Nephron progenitor cell (in vitro differentiated cells): ENCODE data around the gene OR10V1.

Experiments
- DNase-seq: peaks from one replicate; pipeline ENCODE4 v3.0.0; 2021
- H3K27ac Mint-ChIP-seq: 2 replicates; pipeline ENCODE4 v1.8.0; 2021; ENCODE audit warnings: mild to moderate bottlenecking, moderate library complexity, mixed read lengths
- H3K27me3 Mint-ChIP-seq: 2 replicates; pipeline ENCODE4 v1.8.0; 2021; ENCODE audit warnings: mild to moderate bottlenecking, low read depth, mixed read lengths; ENCODE audit not compliant: poor library complexity
- H3K36me3 Mint-ChIP-seq: 2 replicates; pipeline ENCODE4 v1.8.0; 2021; ENCODE audit warnings: low read depth, mixed read lengths
- H3K4me1 Mint-ChIP-seq: 2 replicates; pipeline ENCODE4 v1.8.0; 2021; ENCODE audit warnings: mixed read lengths
- H3K4me3 Mint-ChIP-seq: 2 replicates; pipeline ENCODE4 v1.8.0; 2021; ENCODE audit warnings: mild to moderate bottlenecking, moderate library complexity, mixed read lengths
- H3K9me3 Mint-ChIP-seq: 2 replicates; pipeline ENCODE4 v1.8.0; 2021; ENCODE audit warnings: mild to moderate bottlenecking, moderate library complexity, mixed read lengths
- CTCF ChIP-seq: fragments of 200-600 bp; sonication (generic); IDR thresholded peaks from 2 replicates; pipeline ENCODE4 v1.5.0; 2021; ENCODE audit warnings: antibody characterized with exemption

OR10V1 gene

GRCh38 chr11:59746111-59746510, 32.5 kb upstream of the OR10V1 start:
- no peak for TF ChIP-seq CTCF
- H3K27ac Mint-ChIP-seq = no peak overlapping the region
- H3K27me3 Mint-ChIP-seq = peaks cover 6% of the 10 kb centered on the region
- H3K36me3 Mint-ChIP-seq = no peaks in the 10 kb centered on the region
- H3K4me3 Mint-ChIP-seq = no peak overlapping the region
- no peak for DNase-seq
- H3K9me3 Mint-ChIP-seq = no peaks in the 10 kb centered on the region
- no peaks in the 10 kb centered on the region for H3K4me1 Mint-ChIP-seq

- Mint-ChIP-seq H3K4me3 (no peak overlapping the region), H3K36me3 (no peaks in the 10 kb centered on the region), H3K4me1 (no peaks in the 10 kb centered on the region), H3K9me3 (peaks cover 3% of the 10 kb centered on the region), H3K27ac (no peak overlapping the region), H3K27me3 (peaks cover 5% of the 10 kb centered on the region)
- no peak for DNase-seq
- no peak for TF ChIP-seq CTCF
These were observed 17.4 kb upstream of the OR10V1 start for GRCh38 chr11:59730896-59731565.

- no peaks in the 10 kb centered on the region for H3K4me1 Mint-ChIP-seq
- peaks cover 3% of the 10 kb centered on the region for H3K9me3 Mint-ChIP-seq
- DNase-seq = no peak
- H3K27me3 Mint-ChIP-seq = peaks cover 5% of the 10 kb centered on the region
- TF ChIP-seq CTCF = no peak
- H3K36me3 Mint-ChIP-seq = no peaks in the 10 kb centered on the region
- H3K4me3 Mint-ChIP-seq = no peak overlapping the region
- H3K27ac Mint-ChIP-seq = no peak overlapping the region
These were observed 16.2 kb upstream of the OR10V1 start for GRCh38 chr11:59729834-59730233.

- Mint-ChIP-seq H3K27me3 (peaks cover 5% of the 10 kb centered on the region), H3K36me3 (no peaks in the 10 kb centered on the region), H3K4me3 (no peak overlapping the region), H3K27ac (no peak overlapping the region), H3K9me3 (peaks cover 3% of the 10 kb centered on the region), H3K4me1 (no peaks in the 10 kb centered on the region)
- no peak for DNase-seq
- TF ChIP-seq CTCF = no peak
These were observed 15.3 kb upstream of the OR10V1 start for GRCh38 chr11:59728913-59729312.

GRCh38 chr11:59728154-59728553, 14.5 kb upstream of the OR10V1 start:
- Mint-ChIP-seq H3K9me3 (peaks cover 3% of the 10 kb centered on the region), H3K27me3 (peaks cover 5% of the 10 kb centered on the region), H3K36me3 (no peaks in the 10 kb centered on the region), H3K4me3 (no peak overlapping the region), H3K4me1 (no peaks in the 10 kb centered on the region), H3K27ac (no peak overlapping the region)
- DNase-seq = no peak
- no peak for TF ChIP-seq CTCF

- Mint-ChIP-seq H3K27ac (no peak overlapping the region), H3K9me3 (peaks cover 3% of the 10 kb centered on the region), H3K4me1 (no peaks in the 10 kb centered on the region), H3K4me3 (no peak overlapping the region), H3K36me3 (no peaks in the 10 kb centered on the region), H3K27me3 (peaks cover 5% of the 10 kb centered on the region)
- no peak for DNase-seq
- TF ChIP-seq CTCF = no peak
These were observed 13.8 kb upstream of the OR10V1 start for GRCh38 chr11:59727426-59727825.
